Endothelial cell (in vitro differentiated cells): ENCODE data around the gene TWIST1. TPM values are rescaled to one million over a fixed set of nuclear protein-coding genes. Genes with fewer than 3 reads are reported as not detected.
A peak's percentile ranks its signal among the peaks of the same experiment; 100 is the strongest.

Source experiments
- DNase-seq: peaks from one replicate; pipeline ENCODE4 v3.0.0; 2021; ENCODE audit warnings: low spot score
- H3K27ac Mint-ChIP-seq: one replicate; pipeline ENCODE4 v1.8.0; 2021; ENCODE audit warnings: mixed read lengths, inconsistent platforms; ENCODE audit not compliant: unreplicated experiment
- H3K27me3 Mint-ChIP-seq: one replicate; pipeline ENCODE4 v1.8.0; 2021; ENCODE audit warnings: mild to moderate bottlenecking, moderate library complexity, mixed read lengths, inconsistent platforms; ENCODE audit not compliant: unreplicated experiment
- H3K36me3 Mint-ChIP-seq: one replicate; pipeline ENCODE4 v1.8.0; 2021; ENCODE audit warnings: mild to moderate bottlenecking, low read depth, mixed read lengths, inconsistent platforms; ENCODE audit not compliant: unreplicated experiment
- H3K4me1 Mint-ChIP-seq: one replicate; pipeline ENCODE4 v1.8.0; 2021; ENCODE audit warnings: mild to moderate bottlenecking, mixed read lengths, inconsistent platforms; ENCODE audit not compliant: unreplicated experiment
- H3K4me3 Mint-ChIP-seq: one replicate; pipeline ENCODE4 v1.8.0; 2021; ENCODE audit warnings: mild to moderate bottlenecking, mixed read lengths, inconsistent platforms; ENCODE audit not compliant: unreplicated experiment
- H3K9me3 Mint-ChIP-seq: one replicate; pipeline ENCODE4 v1.8.0; 2021; ENCODE audit warnings: mixed read lengths, inconsistent platforms; ENCODE audit not compliant: unreplicated experiment
- total RNA-seq: library from RNA; stranded (reverse); fragmentation: NEBNext Ultra II Directional; extraction: Animal tissue kit (Norgen Biotek cat#: 25700); gene quantifications from one replicate; pipeline ENCODE4 v1.2.1, GENCODE V29; 2021; ENCODE audit not compliant: unreplicated experiment
- TF ChIP-seq, protein P1 (sequence below): fragments of 200-600 bp; sonication (generic); IDR thresholded peaks from one replicate; pipeline ENCODE4 v1.5.0; 2021; ENCODE audit warnings: antibody characterized with exemption; ENCODE audit not compliant: unreplicated experiment

Gene TWIST1
- total RNA-seq, 1 donor from 2014 or later = 2.4 TPM

- DNase-seq = peak; percentile 14
- H3K27me3 Mint-ChIP-seq = peaks cover 11% of the 10 kb centered on the region
Measured at GRCh38 chr7:19144661-19145433, 27.4 kb upstream of the TWIST1 start, which contains the start of gene FERD3L. Gene FERD3L (minus strand): TSS chr7:19145421. CDS start chr7:19145362, 59 bp downstream.

DNA sequence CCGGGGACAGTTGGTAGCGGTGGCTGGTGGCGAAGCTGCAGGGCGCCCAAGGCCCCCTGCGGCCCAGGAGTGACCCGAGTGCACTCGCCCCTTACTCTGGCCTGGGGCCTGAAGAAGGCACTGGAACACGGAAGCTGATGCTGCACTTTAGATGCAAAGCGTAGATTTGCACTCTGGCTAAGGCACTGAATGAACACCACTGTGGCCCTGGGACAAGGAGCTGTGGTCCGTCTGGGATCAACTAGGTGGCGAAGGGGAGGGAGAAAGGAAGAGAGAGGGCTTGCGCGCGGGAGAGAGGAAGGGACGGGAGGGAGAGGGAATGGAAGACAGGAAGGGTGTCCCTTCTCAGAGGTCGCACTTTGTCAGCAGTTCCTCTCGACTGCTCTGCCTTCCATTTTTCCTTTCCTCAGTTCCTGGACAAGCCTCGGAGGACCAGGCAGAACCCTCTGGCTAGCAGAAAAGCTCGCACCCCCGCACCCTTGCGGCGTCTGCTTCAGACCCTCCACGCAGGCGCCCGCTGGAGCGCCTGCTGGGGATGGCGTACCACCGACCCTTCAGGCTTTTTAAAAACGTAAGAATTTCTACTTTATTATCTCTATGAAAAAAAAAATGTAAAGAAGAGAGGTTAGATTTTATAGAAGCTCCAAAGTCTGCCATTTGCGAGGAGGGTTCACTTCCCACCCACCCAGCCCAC, 26.6 kb upstream of the TWIST1 start:
- no peaks in the 10 kb centered on the region for H3K9me3 Mint-ChIP-seq
- no peaks in the 10 kb centered on the region for H3K36me3 Mint-ChIP-seq
- peak overlapping the region; percentile 93 for H3K4me3 Mint-ChIP-seq
- peaks cover 17% of the 10 kb centered on the region for H3K4me1 Mint-ChIP-seq
- H3K27me3 Mint-ChIP-seq = peaks cover 11% of the 10 kb centered on the region
- DNase-seq = peak; percentile 23
- TF ChIP-seq, protein P1, sequence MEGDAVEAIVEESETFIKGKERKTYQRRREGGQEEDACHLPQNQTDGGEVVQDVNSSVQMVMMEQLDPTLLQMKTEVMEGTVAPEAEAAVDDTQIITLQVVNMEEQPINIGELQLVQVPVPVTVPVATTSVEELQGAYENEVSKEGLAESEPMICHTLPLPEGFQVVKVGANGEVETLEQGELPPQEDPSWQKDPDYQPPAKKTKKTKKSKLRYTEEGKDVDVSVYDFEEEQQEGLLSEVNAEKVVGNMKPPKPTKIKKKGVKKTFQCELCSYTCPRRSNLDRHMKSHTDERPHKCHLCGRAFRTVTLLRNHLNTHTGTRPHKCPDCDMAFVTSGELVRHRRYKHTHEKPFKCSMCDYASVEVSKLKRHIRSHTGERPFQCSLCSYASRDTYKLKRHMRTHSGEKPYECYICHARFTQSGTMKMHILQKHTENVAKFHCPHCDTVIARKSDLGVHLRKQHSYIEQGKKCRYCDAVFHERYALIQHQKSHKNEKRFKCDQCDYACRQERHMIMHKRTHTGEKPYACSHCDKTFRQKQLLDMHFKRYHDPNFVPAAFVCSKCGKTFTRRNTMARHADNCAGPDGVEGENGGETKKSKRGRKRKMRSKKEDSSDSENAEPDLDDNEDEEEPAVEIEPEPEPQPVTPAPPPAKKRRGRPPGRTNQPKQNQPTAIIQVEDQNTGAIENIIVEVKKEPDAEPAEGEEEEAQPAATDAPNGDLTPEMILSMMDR = no peak
- H3K27ac Mint-ChIP-seq = no peak overlapping the region

More at GRCh38 chr7:19144661-19145433, 27.4 kb upstream of the TWIST1 start, which contains the start of gene FERD3L:
- Mint-ChIP-seq H3K36me3 (no peaks in the 10 kb centered on the region), H3K4me3 (peak within 1 kb of the TSS; percentile 93), H3K27ac (peak within 1 kb of the TSS; percentile 57), H3K9me3 (no peaks in the 10 kb centered on the region), H3K4me1 (peaks cover 17% of the 10 kb centered on the region)
- TF ChIP-seq, protein P1 = no peak

- H3K27ac Mint-ChIP-seq = no peak overlapping the region
- no peak for DNase-seq
- no peak overlapping the region for H3K4me3 Mint-ChIP-seq
- TF ChIP-seq, protein P1 = no peak
- H3K9me3 Mint-ChIP-seq = no peaks in the 10 kb centered on the region
- H3K36me3 Mint-ChIP-seq = no peaks in the 10 kb centered on the region
- peaks cover 6% of the 10 kb centered on the region for H3K27me3 Mint-ChIP-seq
- peaks cover 8% of the 10 kb centered on the region for H3K4me1 Mint-ChIP-seq
Measured at GRCh38 chr7:19139706-19140327, 22.4 kb upstream of the TWIST1 start.

DNA sequence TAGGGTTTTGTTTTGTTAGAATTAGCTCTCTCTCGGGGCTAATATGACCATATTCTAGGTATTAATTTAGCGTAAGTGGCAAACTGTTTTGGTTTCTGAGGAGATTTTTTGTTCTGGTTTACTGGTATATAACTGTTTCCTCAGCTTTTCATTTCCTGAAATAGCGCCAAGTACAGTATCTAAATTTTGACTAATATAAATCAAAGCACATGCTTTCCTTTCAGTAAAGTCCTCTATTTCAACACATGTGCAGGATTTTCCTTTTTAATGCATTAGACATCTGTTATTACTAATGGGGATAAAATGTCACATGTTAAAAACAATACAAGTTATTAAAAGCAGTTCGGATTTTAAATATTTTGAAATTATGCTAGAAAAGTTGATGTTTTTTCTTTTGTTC, 16.4 kb upstream of the TWIST1 start:
- Mint-ChIP-seq H3K9me3 (no peaks in the 10 kb centered on the region), H3K27me3 (no peaks in the 10 kb centered on the region)

More for the DNA sequence above, 16.4 kb upstream of the TWIST1 start:
- TF ChIP-seq, protein P1 = no peak
- no peaks in the 10 kb centered on the region for H3K36me3 Mint-ChIP-seq
- H3K27ac Mint-ChIP-seq = no peak overlapping the region
- H3K4me1 Mint-ChIP-seq = no peaks in the 10 kb centered on the region
- H3K4me3 Mint-ChIP-seq = no peak overlapping the region
- no peak for DNase-seq
